D341Med (cell line): Measurements from ENCODE around the gene CRISPLD2.

Source experiments
- DNase-seq: peaks from one replicate; pipeline ENCODE4 v3.0.0; 2012; ENCODE audit warnings: low spot score

CRISPLD2 gene, protein sequence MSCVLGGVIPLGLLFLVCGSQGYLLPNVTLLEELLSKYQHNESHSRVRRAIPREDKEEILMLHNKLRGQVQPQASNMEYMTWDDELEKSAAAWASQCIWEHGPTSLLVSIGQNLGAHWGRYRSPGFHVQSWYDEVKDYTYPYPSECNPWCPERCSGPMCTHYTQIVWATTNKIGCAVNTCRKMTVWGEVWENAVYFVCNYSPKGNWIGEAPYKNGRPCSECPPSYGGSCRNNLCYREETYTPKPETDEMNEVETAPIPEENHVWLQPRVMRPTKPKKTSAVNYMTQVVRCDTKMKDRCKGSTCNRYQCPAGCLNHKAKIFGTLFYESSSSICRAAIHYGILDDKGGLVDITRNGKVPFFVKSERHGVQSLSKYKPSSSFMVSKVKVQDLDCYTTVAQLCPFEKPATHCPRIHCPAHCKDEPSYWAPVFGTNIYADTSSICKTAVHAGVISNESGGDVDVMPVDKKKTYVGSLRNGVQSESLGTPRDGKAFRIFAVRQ

DNA sequence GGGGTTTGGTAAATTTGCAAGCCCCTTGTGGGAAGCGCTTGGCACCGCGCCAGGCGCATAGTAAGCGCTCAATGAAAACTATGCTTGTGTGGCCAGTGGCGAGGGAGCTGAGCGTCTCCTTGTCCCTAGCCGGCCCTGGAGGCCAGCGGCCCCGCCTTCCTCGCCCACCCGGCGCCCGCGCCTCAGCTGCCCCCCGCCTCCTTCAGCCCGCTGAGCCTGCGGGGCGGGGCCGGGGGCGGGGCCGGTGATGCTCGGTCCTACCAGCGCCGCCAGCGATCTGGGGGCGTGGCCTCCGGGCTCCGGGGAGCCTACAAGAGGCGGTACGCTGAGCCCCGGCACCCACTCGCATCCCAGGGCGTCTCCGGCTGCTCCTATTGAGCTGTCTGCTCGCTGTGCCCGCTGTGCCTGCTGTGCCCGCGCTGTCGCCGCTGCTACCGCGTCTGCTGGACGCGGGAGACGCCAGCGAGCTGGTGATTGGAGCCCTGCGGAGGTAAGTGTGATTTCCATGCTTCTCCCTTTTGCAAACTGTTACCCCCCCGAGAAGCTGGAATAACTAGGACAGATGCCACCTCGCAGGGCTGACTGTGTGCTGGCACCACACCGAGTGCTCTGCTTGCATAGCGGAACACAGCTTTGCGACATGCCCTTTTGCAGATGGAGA, at the start of gene CRISPLD2:
Gene CRISPLD2 (plus strand): TSS at position 342 of the 661 bp plus-strand sequence. CDS start 18,511 bp downstream, outside the sequence.
- DNase-seq = peak; percentile 99

DNA sequence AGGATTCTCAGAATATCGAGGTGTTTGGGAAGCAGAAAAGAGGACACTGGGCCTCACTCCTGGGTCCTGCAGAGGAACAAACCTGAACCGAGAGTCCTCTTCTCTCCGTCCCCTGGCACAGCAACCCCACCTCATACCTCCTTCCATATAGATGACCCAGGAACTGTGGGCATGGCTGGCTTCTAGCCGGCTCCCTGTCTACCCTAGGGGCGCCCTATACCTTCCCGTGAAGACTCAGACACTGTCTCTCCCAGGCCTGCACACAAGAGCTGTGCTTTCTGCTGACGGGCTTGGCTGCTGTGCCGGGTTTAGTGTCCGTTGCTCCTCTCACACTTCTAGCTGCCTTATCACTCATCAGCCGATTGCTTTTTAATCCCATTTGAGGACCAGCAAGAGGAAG, 46.5 kb upstream of the CRISPLD2 start:
- no peak for DNase-seq

DNA sequence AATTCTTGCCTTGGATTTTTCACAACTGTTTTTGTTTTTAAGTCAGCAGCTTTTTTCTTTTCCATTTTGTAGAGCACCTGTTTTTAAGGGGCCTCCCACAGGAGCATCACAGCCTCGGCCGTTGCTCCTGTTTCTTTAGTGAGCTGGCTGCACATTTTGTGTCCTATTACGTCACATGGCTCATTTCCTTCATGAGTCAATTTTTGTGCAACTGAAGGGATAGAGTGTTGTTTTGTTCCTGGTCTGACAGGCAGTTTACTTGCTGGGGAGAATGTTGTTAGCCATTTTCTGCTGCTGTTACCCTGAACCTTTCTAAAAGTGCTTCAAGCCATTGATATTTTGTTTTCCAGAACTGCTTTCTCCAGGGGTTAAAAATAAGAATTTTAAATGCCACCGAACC, 45.0 kb upstream of the CRISPLD2 start:
- no peak for DNase-seq

DNA sequence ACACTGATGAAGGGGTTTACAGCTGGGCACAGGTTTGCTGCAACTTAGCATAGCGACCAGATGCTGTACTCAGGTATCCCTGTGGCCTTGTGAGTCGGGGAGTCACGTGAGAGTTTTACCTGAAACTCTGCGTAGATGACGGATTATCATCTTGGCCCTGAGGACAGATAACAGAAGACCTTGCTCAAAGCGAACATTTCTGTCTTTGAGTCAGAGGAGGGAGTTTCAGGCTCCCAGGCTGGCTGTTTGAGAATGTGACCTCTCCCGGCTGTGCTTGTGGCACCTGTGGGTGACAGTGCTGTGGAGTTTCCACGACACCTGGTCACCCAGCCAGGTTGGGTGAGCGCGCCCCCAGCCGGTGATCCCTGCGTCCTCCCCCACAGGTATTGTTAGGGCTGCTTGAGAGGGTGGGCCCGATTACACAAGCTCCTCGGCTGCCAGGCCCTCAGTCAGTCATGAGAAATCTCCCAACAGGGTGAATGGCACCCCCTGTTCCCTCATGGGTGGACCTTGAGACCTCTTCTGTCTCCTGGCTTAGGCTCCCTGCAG, 44.4 kb upstream of the CRISPLD2 start:
- no peak for DNase-seq

DNA sequence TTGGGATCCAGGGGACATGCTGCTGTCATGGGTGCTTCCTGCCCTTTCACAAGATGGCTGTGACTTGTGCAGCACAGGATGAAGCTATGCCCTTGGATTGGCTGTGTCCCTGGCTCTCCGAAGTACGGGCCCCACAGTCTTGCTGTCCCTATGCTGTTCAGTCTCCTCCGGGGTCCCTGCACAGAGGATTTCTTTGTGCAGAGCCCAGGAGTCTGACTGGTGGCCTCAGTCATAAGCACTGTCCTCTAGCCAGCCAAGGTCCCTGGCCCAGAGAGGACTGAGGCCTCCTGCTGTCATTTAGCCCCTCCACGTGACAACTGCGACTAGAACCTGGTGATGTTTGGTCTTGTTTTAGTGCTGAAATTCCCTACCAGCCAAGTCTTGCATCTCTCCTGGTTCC, 42.4 kb upstream of the CRISPLD2 start:
- DNase-seq = no peak

DNA sequence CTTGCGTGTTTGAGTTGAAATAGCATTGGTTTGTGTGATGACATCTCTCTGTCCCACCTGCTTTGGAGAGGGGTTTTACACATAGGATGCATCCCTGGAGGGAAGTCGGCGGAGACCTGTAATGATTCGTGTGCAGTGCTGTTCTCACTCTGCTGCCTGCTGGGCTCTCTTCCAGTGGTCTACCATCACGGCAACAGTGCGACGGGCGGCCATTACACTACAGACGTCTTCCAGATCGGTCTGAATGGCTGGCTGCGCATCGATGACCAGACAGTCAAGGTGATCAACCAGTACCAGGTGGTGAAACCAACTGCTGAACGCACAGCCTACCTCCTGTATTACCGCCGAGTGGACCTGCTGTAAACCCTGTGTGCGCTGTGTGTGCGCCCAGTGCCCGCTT, 41.1 kb upstream of the CRISPLD2 start:
- no peak for DNase-seq

DNA sequence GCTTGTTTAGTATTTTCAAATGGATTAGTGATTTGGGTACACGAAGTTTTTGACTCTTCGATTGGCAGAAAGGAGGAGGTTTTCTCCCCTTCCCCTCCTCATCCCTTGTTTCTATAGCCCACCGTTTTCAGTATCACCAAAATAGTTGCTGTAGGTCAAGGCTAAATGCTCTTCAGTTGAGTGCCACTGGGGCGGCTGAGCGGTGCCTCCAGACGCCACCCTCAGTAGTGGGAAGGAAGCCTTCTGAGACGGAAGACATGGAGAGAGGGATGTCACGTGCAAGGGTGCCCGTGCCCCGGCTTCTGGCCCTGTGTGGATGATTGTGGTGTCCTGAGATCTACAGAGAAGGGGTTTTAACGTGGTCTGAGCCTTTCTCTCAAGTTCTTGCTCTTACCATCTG, 39.7 kb upstream of the CRISPLD2 start:
- DNase-seq = no peak

DNA sequence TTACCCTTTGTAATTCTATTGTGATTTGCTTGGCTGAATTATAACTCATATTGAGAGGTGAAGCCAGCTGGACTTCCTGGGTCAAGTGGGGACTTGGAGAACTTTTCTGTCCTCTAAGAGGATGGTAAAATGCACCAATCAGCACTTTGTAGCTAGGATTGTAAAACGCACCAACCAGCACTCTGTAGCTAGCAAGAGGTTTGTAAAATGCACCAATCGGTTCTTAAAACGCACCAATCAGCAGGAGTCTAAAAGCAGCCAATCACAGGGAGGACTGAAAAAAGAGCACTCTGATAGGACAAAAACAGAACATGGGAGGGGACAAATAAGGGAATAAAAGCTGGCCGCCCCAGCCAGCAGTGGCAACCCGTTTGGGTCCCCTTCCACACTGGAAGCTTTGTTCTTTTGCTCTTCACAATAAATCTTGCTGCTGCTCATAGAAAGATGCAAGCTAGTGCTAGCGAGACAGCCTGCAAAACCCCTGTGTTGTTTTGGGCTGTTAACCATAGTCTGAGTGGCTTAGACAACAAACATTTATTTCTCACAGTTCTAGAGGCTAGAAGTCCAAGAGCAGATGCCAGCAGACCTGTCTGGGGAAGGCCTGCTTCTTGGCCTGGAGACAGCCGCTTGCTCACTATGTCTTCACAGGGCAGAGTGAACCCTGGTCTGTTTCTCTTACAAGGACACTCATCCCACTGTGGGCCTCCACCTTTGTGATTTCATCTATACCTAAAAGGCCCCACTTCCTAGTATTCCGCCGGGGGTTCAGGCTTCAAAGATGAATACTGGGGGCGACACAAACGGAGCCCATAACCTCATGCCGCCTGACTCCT, 39.0 kb upstream of the CRISPLD2 start:
- DNase-seq = no peak

DNA sequence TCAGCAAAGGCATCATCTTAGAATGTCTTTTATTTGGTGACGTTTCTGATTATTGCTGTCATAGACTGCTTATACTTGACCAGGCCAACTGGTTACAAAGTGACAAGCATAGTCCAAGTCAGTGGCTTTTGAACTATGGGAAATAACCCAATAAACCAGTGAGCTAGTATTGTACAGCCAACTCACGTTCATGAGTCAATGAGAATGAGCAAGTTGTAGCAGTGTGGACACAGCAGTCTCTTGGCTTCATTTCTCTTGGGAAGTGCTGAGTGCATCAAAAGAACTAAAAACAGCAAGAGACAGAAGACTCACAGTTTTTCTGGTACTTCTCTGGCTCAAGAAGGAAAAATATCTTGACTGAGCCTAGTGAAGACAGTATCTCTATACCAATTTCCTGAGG, 36.9 kb upstream of the CRISPLD2 start:
- no peak for DNase-seq

DNA sequence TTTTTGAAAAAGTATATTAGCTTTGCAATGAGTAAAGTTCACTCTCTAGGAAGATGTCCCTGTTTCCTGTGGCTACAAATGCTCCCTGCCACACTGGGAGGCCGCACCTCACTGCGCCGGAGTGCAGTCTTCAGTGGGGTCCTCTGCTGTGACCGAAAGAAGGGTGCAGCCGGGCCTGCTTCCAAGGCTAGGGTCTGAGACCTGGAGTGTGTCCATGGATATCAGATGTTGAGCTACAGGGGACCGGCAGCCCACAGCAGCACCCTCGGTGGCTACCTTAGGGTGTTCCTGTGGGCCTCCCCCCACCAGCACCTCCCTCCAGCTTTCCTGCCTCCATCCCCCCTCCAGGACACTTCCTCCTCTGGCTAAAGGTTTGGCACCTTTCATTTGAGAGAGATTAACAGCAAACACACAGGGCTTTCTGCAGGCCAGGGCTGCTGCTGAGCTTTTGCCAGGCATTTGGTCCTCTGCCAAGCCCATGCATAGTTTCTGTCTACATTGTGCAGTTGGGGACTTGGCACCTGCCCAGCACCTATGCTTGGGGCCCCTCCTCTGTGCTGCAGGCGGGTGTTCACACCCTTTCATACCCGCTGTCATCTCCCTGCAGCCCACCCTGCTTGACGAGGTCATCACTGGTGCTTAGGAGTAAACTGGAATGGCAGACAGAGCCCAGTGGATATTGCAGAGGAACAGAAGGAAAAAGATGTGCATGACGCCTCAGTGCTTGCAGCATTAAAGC, 33.8 kb upstream of the CRISPLD2 start:
- DNase-seq = peak; percentile 49

DNA sequence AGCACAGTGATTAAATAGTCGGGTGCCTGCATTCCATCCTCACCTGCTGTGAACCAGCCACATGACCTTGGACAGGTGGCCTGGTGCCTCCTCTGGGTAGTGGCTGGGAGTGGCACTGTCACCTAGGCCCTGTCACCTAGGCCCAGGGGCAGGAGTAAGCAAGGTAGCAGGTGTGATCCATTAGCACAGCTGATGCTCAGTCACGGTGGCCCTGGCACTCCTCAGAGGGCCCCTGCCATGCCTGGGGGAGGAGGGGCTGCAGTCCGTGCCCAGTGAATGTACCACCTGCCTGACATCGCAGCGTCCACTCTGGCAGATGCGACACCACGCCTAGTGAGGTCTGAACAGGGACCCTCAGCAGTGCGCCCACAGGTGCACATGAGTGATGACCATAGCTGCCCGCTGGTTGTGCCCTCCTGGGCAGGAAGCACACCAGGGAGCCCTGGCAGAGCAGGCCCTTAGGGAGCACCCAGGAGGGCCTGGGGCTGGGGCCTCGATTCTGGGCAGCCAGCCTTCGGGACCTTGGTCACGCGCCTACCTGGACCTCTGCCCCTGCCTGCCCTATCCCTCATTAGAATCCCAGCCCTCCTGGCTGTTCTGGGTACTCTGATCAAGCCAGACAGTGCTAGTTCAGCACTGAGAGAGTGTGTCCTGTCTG, 33.1 kb upstream of the CRISPLD2 start:
- no peak for DNase-seq

DNA sequence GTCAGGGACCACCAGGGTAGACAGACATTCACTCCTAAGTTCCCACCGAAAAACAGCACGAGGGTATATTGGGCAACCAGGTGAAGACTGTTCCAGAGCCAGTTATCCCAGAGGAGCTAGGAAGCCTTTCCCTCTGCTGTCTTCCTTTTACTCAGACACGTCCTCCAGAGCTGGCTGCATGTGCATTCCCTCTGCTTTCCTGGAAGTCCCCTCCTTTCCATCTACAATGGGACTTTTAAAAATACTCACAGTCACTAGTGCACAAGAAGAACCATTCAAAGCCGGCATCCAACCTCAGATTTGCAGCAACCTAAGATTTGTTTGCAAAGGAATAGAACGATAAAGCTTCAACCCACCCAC, 32.5 kb upstream of the CRISPLD2 start:
- DNase-seq = no peak

DNA sequence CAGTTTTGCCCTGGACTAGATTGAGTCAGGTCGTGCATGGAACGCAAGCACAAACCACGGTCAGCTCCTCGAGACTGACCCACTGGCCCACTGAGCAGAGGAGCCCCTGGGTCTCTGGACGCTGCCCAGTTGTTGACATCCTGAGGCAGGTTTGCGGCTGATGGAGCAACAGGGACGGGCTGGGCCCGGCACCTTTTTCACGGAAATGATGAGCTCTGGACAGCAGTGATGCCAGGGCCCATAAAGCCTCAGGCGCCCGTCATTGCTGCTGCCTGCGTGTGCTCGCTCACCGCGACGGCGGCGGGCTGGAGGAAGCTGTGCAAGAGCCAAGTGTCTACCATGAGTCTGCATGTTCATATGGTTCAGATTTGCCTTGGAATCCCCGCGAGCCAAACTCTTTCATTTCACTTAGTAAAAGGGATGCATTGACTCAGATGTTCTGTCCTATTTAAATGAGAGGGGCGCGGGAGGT, 30.8 kb upstream of the CRISPLD2 start:
- DNase-seq = no peak

DNA sequence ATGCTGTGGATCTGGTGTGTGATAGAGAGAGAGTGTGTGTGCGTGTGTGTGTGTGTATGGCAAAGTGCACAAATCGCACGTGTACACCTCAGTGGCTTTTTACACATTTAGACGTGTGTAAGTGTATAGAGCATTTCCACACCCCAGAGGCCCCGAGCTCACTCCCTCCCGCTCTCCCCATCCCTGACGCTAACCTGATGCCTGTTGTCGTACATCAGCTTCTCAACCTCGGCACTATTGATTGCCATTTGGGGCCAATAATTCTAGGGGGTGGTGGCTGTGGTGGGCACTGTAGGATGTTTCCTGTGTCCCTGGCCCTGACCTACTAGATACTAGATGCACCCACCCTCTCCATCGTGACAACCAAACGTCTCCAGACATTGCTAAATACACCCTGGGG, 30.4 kb upstream of the CRISPLD2 start:
- no peak for DNase-seq

DNA sequence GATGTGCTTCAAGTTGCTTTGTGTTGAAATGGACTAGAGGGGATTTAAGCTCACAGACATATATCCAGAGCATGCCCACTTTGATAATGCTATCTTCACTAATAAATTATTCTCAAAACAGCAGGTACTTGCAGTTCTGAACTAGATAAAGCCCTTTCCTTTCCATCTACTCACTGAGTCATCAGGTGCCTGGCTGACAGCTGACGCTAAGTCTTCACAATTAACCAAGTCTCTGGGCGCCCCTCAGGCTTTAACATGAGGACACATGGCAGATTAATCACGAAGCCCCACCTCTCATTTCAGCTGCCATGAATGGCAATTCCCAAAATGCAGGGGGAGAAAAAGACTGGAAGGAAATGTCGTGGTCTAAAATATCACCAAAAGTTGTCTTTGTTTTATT, 29.5 kb upstream of the CRISPLD2 start:
- no peak for DNase-seq

DNA sequence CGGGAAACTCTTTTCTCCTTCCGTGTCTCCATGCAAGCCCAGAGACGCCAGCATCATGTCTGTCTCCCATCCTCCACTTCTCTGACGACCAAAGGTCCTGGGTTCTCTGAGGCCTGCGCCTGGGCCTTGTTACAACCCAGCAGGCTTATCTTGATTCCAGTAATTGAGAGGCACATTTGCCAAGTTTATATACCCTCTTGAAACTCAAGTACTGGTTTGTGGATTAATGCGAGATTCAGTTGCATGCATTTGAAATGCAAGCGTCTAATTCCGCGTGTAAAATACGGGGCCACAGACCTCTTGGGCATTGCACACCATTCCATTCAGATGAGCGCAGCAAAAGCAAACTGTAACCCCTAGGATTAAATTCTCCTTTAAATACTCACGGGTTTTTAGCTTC, 28.7 kb upstream of the CRISPLD2 start:
- no peak for DNase-seq

DNA sequence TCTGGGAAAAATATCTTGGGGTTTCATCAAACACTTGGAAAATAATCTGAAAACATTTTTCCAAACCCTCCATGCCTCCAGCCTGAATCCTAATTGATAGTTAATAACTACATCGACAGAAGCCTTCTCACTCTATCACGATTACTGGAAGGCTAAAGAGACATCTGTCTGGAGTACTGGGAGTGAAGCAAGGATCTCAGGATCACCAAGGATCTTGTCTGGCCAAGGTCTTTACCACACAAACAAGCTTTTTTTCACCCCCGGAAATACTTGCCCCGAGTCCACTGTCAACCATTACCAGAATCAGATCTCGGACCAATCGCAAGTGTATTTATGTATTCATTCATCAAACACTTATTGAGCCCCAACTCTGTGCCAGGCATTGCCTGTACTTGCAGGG, 28.3 kb upstream of the CRISPLD2 start:
- DNase-seq = no peak

DNA sequence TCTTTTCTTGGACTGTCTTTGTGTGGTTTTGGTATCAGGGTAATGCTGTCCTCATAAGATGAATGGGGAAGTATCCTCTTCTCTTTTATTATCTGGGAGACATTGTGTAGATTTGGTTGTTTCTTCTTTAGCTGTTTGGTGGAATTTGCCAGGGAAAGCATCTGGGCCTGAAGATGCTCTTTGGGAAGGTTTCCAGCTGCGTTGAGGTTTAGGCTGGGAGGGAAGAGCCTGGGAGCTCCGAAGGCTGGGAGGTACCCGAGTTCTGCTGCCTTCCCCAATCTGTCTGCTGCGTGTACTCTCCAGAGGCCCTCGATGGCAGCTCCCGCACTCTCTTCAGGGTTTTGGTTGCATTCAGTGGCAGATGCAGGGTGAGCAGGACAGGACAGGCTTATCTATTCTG, 25.6 kb upstream of the CRISPLD2 start:
- DNase-seq = no peak

DNA sequence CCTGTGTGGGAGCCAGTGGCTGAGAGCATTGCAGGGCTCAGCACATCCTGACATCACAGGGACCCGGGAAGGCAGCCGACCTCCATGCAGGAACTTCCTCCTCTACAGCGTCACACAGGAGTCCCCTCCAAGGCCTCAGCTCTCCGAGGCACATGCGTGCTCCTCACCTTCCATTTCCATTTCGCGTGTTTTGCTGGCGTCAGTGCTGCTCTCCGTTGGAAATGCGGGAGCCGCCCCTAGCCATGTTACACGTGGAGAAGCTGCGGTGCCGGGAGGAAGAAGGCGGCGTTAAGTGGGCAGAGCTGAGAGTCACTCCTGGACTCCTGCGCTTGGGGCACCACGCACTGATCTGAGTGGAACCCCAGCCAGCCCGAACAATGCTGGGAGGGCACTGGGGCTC, 25.2 kb upstream of the CRISPLD2 start:
- DNase-seq = no peak

DNA sequence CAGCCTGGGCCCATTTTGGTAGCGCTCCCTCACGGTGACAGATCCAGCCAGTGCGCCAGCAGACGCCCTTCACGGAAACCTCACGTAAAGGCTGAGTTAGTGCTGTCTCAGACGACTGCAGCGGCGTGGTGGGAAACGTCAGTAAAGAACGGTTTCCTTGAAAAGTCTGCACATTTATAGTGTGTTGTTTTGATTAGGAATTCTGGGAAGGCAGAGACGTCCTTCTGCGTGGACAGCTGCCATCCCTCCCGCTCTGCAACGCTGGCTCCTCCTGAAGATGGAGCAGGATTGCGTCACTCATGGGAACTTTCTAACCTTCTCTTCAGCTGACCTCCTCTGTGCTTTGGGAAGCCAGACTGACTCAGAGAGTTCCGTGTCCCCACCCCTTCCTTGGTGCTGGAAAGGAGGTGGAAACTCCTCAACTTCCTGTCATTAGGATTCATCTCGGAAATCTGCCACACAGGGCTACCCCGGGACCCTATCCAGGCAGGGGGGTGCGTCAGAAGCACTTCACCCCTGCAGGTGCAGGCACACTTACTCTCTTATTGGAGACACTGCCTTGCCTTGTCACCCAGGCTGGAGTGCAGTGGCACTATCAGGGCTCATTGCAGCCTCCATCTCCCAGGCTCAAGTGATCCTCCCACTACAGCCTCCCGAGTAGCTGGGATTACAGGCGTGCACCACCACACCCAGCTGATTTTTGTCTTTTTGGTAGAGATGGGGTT, 24.3 kb upstream of the CRISPLD2 start:
- no peak for DNase-seq
